RWPE1 (cell line): ENCODE data around the gene TRIM15.

Experiments used
- CTCF ChIA-PET: fragments of 350-600 bp; sonication (Branson Sonifier 250); formaldehyde crosslinking; extraction: SDS; loops from one replicate; lab custom pipeline; 2021; lab: Yijun Ruan, JAX
- POLR2A ChIA-PET: fragments of 400-600 bp; formaldehyde crosslinking; extraction: SDS; loops from one replicate; lab custom pipeline; 2020; ENCODE audit warnings: antibody characterized with exemption; ENCODE audit not compliant: low non-redundant PET; lab: Yijun Ruan, JAX
- DNase-seq: peaks from one replicate; pipeline ENCODE4 v3.0.0; 2012; ENCODE audit warnings: low spot score
- H3K27ac ChIP-seq: fragments of 450-650 bp; 2 replicates; pipeline ENCODE4 v1.5.1; 2017
- TF ChIP-seq, protein P1 (sequence below): fragments of 450-650 bp; conservative IDR thresholded peaks from 2 replicates; pipeline ENCODE4 v1.5.1; 2017; ENCODE audit warnings: low read depth, mild to moderate bottlenecking

TRIM15 gene

DNA sequence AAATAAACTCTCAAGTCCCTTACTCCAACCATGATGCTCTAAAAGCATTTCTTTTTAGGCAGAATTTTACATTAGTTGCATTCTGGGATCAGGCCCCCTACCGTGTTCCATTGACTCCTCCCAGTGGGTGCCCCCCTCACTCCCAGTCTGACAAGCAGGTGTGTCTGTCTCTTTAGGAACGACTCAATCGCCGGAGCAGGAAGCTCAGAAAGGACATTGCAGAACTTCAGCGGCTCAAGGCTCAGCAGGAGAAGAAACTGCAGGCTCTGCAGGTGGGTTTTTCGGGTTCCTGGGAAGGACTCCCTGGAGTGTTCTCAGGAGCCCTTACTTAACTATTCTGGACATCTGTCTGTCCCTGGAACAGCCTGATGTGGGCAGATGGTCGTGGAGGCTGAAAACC, 17.5 kb upstream of the TRIM15 start:
- TF ChIP-seq, protein P1, sequence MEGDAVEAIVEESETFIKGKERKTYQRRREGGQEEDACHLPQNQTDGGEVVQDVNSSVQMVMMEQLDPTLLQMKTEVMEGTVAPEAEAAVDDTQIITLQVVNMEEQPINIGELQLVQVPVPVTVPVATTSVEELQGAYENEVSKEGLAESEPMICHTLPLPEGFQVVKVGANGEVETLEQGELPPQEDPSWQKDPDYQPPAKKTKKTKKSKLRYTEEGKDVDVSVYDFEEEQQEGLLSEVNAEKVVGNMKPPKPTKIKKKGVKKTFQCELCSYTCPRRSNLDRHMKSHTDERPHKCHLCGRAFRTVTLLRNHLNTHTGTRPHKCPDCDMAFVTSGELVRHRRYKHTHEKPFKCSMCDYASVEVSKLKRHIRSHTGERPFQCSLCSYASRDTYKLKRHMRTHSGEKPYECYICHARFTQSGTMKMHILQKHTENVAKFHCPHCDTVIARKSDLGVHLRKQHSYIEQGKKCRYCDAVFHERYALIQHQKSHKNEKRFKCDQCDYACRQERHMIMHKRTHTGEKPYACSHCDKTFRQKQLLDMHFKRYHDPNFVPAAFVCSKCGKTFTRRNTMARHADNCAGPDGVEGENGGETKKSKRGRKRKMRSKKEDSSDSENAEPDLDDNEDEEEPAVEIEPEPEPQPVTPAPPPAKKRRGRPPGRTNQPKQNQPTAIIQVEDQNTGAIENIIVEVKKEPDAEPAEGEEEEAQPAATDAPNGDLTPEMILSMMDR, result no peak
- POLR2A ChIA-PET, result no interaction called here
- CTCF ChIA-PET, result interaction anchor here (1.2 kb wide), 1 partner anchor 15 kb away, joined by 3 read pairs; no protein-coding TSS in a partner anchor
- H3K27ac ChIP-seq, result no peak overlapping the region
- DNase-seq, result no peak

DNA sequence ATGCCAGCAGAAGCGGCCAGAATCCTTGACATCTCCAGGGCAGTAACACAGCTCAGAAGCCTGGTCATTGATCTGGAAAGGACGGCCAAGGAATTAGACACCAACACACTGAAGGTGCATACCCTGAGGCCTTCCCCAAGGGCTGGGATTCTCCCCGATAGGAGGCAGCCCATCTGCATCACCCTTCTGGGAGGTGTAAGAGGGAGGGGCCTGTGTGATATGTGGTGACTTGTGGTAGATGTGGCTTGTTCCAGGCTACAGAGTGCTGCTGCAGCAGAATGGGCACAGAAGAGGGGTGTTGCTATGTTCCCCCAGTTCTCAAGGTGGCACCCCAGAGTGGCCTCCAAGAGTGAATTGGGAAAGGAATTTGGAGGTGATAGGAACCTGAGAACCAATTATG, 16.2 kb upstream of the TRIM15 start:
- DNase-seq, result no peak
- TF ChIP-seq, protein P1, result no peak
- ChIA-PET CTCF (interaction anchor here (2.2 kb wide), 1 partner anchor 16 kb away, joined by 12 read pairs; no protein-coding TSS in a partner anchor), POLR2A (no interaction called here)
- H3K27ac ChIP-seq, result no peak overlapping the region

DNA sequence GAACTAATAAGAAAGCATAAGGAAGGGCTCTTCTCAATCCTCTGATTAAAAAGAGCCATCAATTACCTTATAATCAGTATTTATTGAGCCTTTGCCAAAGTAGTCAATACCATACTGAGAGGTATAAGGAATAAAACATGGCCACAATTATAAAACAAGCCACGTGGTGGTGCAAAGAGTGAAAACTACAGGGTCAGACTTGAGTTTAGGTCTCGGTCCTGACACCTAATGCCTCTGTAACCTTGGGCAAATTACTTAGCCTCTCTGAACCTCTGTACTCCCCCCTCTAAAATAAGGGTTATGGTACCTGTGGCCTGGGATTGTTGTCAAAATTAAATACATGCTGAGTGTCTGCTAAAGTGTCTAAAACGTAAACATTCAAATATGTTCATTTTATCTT, 14.1 kb upstream of the TRIM15 start:
- CTCF ChIA-PET, result interaction anchor here (0.6 to 1.2 kb wide), 4 partner anchors 18 to 203 kb away, joined by 3 read pairs; no protein-coding TSS in a partner anchor
- no peak for DNase-seq
- POLR2A ChIA-PET, result no interaction called here
- TF ChIP-seq, protein P1, result no peak
- no peak overlapping the region for H3K27ac ChIP-seq

DNA sequence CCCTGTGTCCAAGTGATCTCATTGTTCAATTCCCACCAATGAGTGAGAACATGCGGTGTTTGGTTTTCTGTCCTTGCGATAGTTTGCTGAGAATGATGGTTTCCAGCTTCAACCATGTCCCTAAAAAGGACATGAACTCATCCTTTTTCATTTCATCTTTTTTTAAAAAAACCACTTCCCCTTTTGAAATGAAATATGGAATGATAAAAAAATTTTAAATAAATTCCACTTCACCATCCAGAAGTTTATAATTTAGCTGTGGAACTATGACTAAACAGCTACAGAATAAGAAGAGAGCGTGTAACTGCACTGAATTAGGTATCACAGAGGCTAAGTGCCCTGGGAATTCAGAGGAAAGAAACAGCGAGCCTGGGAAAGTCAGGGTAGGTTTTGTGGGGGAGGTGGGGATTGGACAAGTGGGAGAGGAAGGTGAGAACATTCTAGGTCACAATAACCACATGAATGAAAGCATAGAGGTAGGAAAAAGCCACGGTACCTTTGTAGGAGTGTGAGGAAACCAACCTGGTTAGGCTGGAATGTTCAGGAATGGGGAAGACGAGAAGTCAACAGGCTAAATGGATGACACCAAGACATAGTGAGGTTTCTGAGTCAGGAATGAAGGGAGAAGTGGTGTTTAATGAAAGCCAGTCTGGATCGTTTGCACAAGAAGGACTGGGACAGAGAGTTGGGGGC, 13.3 kb upstream of the TRIM15 start:
- CTCF ChIA-PET, result interaction anchor here (0.6 kb wide), 1 partner anchor 14 kb away, joined by 5 read pairs; no protein-coding TSS in a partner anchor

GRCh38 chr6:30150671-30151395, 12.5 kb upstream of the TRIM15 start:
- ChIA-PET CTCF (no interaction called here), POLR2A (no interaction called here)
- DNase-seq, result no peak
- TF ChIP-seq, protein P1, result no peak
- no peak overlapping the region for H3K27ac ChIP-seq

More for the DNA sequence above, 13.3 kb upstream of the TRIM15 start:
- POLR2A ChIA-PET, result no interaction called here
- TF ChIP-seq, protein P1, result no peak
- no peak overlapping the region for H3K27ac ChIP-seq
- DNase-seq, result no peak

DNA sequence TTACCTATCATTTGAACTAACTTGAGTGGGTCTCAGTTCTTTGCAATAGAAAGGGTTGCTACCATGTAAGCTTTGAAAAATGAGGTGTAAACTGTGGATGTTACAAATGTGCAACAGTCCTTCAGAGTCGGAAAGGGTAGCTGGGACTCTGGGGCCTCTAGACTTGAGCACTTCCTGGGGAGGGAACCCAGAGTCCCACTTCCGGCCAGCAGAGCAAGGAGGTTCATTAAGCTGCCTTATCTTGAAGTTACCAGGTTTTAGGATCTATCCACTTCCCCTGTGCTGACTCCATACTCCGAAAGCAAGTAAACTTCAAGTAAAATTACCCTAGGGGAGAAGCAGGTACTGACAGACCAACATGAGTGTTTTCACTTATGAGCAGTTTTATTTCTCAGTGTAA, 11.8 kb upstream of the TRIM15 start:
- ChIA-PET POLR2A (no interaction called here), CTCF (interaction anchor here (1.0 kb wide), 1 partner anchor 21 kb away, joined by 4 read pairs; no protein-coding TSS in a partner anchor)
- no peak overlapping the region for H3K27ac ChIP-seq
- DNase-seq, result no peak
- TF ChIP-seq, protein P1, result no peak
